Progenitor cell of endocrine pancreas (in vitro differentiated cells): Measurements from ENCODE around the gene CTXND1. TPM values are rescaled to one million over a fixed set of nuclear protein-coding genes. Genes with fewer than 3 reads are reported as not detected.

Experiments
- DNase-seq: peaks from one replicate; pipeline ENCODE4 v3.0.0; 2021; ENCODE audit warnings: low spot score; ENCODE audit not compliant: unreplicated experiment
- H3K27ac Mint-ChIP-seq: 2 replicates; pipeline ENCODE4 v1.8.0; 2021; ENCODE audit warnings: mild to moderate bottlenecking, moderate library complexity, mixed read lengths
- H3K27me3 Mint-ChIP-seq: 2 replicates; pipeline ENCODE4 v1.8.0; 2021; ENCODE audit warnings: mixed read lengths
- H3K36me3 Mint-ChIP-seq: 2 replicates; pipeline ENCODE4 v1.8.0; 2022; ENCODE audit warnings: mixed read lengths; ENCODE audit not compliant: insufficient read depth
- H3K4me1 Mint-ChIP-seq: 2 replicates; pipeline ENCODE4 v1.8.0; 2021; ENCODE audit warnings: low read depth, mixed read lengths
- H3K4me3 Mint-ChIP-seq: 2 replicates; pipeline ENCODE4 v1.8.0; 2021; ENCODE audit warnings: low read depth, mild to moderate bottlenecking, moderate library complexity, mixed read lengths
- H3K9me3 Mint-ChIP-seq: 2 replicates; pipeline ENCODE4 v1.8.0; 2021; ENCODE audit warnings: low read depth, mixed read lengths
- CTCF ChIP-seq: fragments of 200-600 bp; sonication (generic); IDR thresholded peaks from one replicate; pipeline ENCODE4 v1.5.0; 2021; ENCODE audit warnings: antibody characterized with exemption, mild to moderate bottlenecking; ENCODE audit not compliant: unreplicated experiment
- total RNA-seq: library from RNA; stranded (reverse); gene quantifications from 2 replicates; pipeline ENCODE4 v1.2.1, GENCODE V29; 2021

Gene CTXND1
- total RNA-seq, 1 donor from 2014 or later: 1.1 TPM

- Mint-ChIP-seq H3K36me3 (no peaks in the 10 kb centered on the region), H3K4me3 (no peak overlapping the region), H3K4me1 (peaks cover 8% of the 10 kb centered on the region), H3K27ac (no peak overlapping the region), H3K27me3 (peaks cover 3% of the 10 kb centered on the region), H3K9me3 (no peaks in the 10 kb centered on the region)
- no peak for TF ChIP-seq CTCF
- DNase-seq: no peak
Measured at GRCh38 chr15:80231371-80231770, 20.6 kb downstream of the CTXND1 start.

- H3K4me3 Mint-ChIP-seq: no peak overlapping the region
- no peaks in the 10 kb centered on the region for H3K9me3 Mint-ChIP-seq
- H3K27me3 Mint-ChIP-seq: peaks cover 3% of the 10 kb centered on the region
- no peaks in the 10 kb centered on the region for H3K36me3 Mint-ChIP-seq
- peaks cover 8% of the 10 kb centered on the region for H3K4me1 Mint-ChIP-seq
- no peak for TF ChIP-seq CTCF
- no peak for DNase-seq
- no peak overlapping the region for H3K27ac Mint-ChIP-seq
Measured at GRCh38 chr15:80228959-80229610, 22.9 kb downstream of the CTXND1 start.

GRCh38 chr15:80219955-80220354 lies 32.1 kb downstream of the CTXND1 start:
- no peak for DNase-seq
- no peaks in the 10 kb centered on the region for H3K9me3 Mint-ChIP-seq
- no peak overlapping the region for H3K4me3 Mint-ChIP-seq
- H3K27ac Mint-ChIP-seq: no peak overlapping the region
- no peaks in the 10 kb centered on the region for H3K36me3 Mint-ChIP-seq
- H3K4me1 Mint-ChIP-seq: no peaks in the 10 kb centered on the region
- no peak for TF ChIP-seq CTCF
- no peaks in the 10 kb centered on the region for H3K27me3 Mint-ChIP-seq

GRCh38 chr15:80217327-80217900 lies 34.6 kb downstream of the CTXND1 start:
- H3K27ac Mint-ChIP-seq: no peak overlapping the region
- H3K4me1 Mint-ChIP-seq: no peaks in the 10 kb centered on the region
- peaks cover 3% of the 10 kb centered on the region for H3K27me3 Mint-ChIP-seq
- H3K4me3 Mint-ChIP-seq: no peak overlapping the region
- no peak for DNase-seq
- no peak for TF ChIP-seq CTCF
- H3K9me3 Mint-ChIP-seq: peaks cover 9% of the 10 kb centered on the region
- H3K36me3 Mint-ChIP-seq: no peaks in the 10 kb centered on the region

GRCh38 chr15:80216911-80217310 lies 35.1 kb downstream of the CTXND1 start:
- Mint-ChIP-seq H3K27me3 (peaks cover 3% of the 10 kb centered on the region), H3K9me3 (peaks cover 9% of the 10 kb centered on the region), H3K27ac (no peak overlapping the region), H3K36me3 (no peaks in the 10 kb centered on the region), H3K4me1 (no peaks in the 10 kb centered on the region), H3K4me3 (no peak overlapping the region)
- DNase-seq: no peak
- TF ChIP-seq CTCF: no peak
